ENCODE data around the gene FAM193A. TPM values are rescaled to one million over a fixed set of nuclear protein-coding genes. Genes with fewer than 3 reads are reported as not detected.

Gene FAM193A
- polyA plus RNA-seq, 1 donor (not counting 4 experiments of a cell fraction or from before 2014, with no cell fraction given): 3.6 TPM

DNA sequence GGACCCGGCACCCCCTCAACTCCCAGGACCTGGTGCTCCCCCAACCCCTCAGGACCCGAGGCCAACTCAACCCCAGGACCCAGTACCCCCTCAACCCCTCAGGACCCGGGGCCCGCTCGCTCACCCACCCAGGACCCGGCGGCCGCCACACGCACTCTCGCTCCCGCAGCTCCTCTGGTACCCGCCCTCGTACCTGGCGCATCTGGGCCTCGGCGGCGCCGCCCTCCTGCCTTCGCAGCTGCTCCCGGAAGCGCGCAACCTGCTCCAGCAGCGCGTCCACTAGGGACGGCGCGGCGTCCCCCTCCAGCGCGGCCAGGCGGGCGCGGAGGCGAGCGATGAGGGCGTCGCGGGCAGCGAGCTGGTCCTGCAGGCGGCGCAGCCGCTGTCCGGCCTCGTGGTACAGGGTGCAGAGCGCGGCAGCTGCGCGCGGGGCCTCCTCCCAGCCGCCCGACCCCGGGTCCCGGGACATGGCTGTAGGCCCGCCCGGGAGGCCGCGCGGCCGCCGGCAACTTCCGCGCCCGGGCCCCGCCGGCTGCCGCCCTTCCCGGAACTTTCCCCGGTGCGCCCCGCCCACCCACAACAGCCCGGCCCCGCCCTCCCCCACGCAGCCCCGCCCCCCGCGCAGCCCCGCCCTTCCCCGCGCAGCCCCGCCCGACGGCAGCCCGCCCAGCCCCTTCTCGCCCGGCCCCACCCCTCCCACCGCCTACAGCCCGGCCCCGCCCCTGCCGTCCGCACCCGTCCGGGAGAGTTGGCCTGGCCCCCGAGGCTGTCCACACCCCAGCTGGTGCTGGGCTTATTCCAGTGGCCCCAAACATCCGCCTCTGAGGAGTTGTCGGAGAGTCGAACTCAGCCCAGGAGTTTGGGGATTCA lies 219.6 kb downstream of the FAM193A start, which contains the start of gene TNIP2:
TSS of gene TNIP2 (minus strand) at position 516 of the 870 bp plus-strand sequence. CDS start at position 469, 47 bp downstream.
- Histone ChIP-seq H3K36me3 (ENCODE audit: control insufficient read depth in 2 of 2, extremely low read depth in 1 of 2, insufficient read depth in 2 of 2, low read length in 2 of 2) (peaks cover 0 to 3% of the 10 kb centered on the region in 2 experiments), H3K9ac (ENCODE audit: control insufficient read depth, extremely low read depth, insufficient read depth, low read length) (peak within 1 kb of the TSS; percentile 75), H3K4me3 (ENCODE audit: control insufficient read depth in 2 of 3, extremely low read depth in 1 of 3, insufficient read depth in 2 of 3, low read depth in 1 of 3, low read length in 3 of 3) (peak within 1 kb of the TSS; percentile 65 to 76 (median 74)), H3K9me3 (ENCODE audit: control insufficient read depth, low read depth, low read length) (no peaks in the 10 kb centered on the region), H3K27ac (ENCODE audit: control insufficient read depth, insufficient read depth, low read length) (peak within 1 kb of the TSS; percentile 54), H3K4me2 (ENCODE audit: control insufficient read depth, extremely low read depth, insufficient read depth, low read depth, low read length) (peak within 1 kb of the TSS; percentile 91), H3K27me3 (ENCODE audit: control insufficient read depth, extremely low read depth, insufficient read depth, low read length) (no peaks in the 10 kb centered on the region), H3K9me1 (ENCODE audit: control insufficient read depth, extremely low read depth, insufficient read depth, low read length) (no peaks in the 10 kb centered on the region), H3K79me2 (ENCODE audit: control insufficient read depth, insufficient read depth, low read length) (peaks cover 17% of the 10 kb centered on the region), H4K20me1 (ENCODE audit: control insufficient read depth, extremely low read depth, insufficient read depth, low read length) (no peaks in the 10 kb centered on the region), H2AFZ (ENCODE audit: control insufficient read depth, low read length) (peak within 1 kb of the TSS; percentile 50), H3K4me1 (ENCODE audit: control insufficient read depth, extremely low read depth, insufficient read depth, low read length) (peaks cover 14% of the 10 kb centered on the region)
- dilution Hi-C loops (cut with MboI; ENCODE audit: extremely low pct_ligation_motif_present, low sequenced_read_pairs): no loop called here
- DNase-seq (ENCODE audit: low read depth, low spot score) (peak; percentile 60), FAIRE-seq (no peak)
- TF ChIP-seq, protein P1, sequence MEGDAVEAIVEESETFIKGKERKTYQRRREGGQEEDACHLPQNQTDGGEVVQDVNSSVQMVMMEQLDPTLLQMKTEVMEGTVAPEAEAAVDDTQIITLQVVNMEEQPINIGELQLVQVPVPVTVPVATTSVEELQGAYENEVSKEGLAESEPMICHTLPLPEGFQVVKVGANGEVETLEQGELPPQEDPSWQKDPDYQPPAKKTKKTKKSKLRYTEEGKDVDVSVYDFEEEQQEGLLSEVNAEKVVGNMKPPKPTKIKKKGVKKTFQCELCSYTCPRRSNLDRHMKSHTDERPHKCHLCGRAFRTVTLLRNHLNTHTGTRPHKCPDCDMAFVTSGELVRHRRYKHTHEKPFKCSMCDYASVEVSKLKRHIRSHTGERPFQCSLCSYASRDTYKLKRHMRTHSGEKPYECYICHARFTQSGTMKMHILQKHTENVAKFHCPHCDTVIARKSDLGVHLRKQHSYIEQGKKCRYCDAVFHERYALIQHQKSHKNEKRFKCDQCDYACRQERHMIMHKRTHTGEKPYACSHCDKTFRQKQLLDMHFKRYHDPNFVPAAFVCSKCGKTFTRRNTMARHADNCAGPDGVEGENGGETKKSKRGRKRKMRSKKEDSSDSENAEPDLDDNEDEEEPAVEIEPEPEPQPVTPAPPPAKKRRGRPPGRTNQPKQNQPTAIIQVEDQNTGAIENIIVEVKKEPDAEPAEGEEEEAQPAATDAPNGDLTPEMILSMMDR (optimal IDR thresholded peaks at IDR 0.05 in 1 of 3, IDR thresholded peaks at IDR 0.05 in 1 of 3, conservative IDR thresholded peaks at IDR 0.05 in 1 of 3; ENCODE audit: extremely low read depth in 1 of 3, insufficient read depth in 2 of 3, low read length in 3 of 3): peak in 2 of 3 experiments; percentile 18 to 42
- TF ChIP-seq EZH2 (IDR thresholded peaks at IDR 0.05; ENCODE audit: low read length): no peak

DNA sequence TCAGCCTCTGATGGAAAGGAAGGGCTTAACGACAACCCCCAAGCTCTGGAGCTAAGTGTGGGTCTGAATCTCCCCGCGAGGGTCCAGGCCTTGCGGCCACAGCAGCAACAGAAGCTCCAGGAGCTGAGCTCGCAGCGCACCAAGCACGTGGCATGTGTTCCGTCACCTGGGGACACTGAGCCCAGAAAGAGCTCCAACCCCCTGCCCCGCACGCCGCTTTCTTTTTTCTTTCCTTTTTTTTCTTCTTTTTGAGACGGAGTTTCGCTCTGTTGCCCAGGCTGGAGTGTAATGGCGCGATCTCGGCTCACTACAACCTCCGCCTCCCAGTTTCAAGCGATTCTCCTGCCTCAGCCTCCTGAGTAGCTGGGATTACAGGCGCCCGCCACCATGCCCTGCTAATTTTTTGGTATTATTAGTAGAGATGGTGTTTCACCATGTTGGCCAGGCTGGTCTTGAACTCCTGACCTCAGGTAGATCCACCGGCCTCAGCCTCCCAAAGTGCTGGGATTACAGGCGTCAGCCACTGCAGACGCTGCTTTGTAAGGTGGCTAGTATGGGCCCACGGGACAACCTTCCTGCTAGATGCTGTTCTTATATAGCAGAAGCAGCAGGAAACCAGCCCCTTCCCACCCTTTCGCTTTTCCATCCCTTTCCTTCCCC lies 220.4 kb downstream of the FAM193A start:
- peaks cover 14% of the 10 kb centered on the region for H3K4me1 ChIP-seq (ENCODE audit: control insufficient read depth, extremely low read depth, insufficient read depth, low read length)
- no peaks in the 10 kb centered on the region for H4K20me1 ChIP-seq (ENCODE audit: control insufficient read depth, extremely low read depth, insufficient read depth, low read length)
- H3K4me3 ChIP-seq (ENCODE audit: control insufficient read depth in 2 of 3, extremely low read depth in 1 of 3, insufficient read depth in 2 of 3, low read depth in 1 of 3, low read length in 3 of 3): no peak overlapping the region
- no peak for FAIRE-seq
- peak overlapping the region; percentile 49 for H3K4me2 ChIP-seq (ENCODE audit: control insufficient read depth, extremely low read depth, insufficient read depth, low read depth, low read length)
- H2AFZ ChIP-seq (ENCODE audit: control insufficient read depth, low read length): peak overlapping the region; percentile 29
- no peaks in the 10 kb centered on the region for H3K27me3 ChIP-seq (ENCODE audit: control insufficient read depth, extremely low read depth, insufficient read depth, low read length)
- no peaks in the 10 kb centered on the region for H3K9me3 ChIP-seq (ENCODE audit: control insufficient read depth, low read depth, low read length)
- dilution Hi-C loops (cut with MboI; ENCODE audit: extremely low pct_ligation_motif_present, low sequenced_read_pairs): no loop called here
- H3K79me2 ChIP-seq (ENCODE audit: control insufficient read depth, insufficient read depth, low read length): peaks cover 16% of the 10 kb centered on the region
- no peak for DNase-seq (ENCODE audit: low read depth, low spot score)
- peaks cover 0 to 3% of the 10 kb centered on the region in 2 experiments for H3K36me3 ChIP-seq (ENCODE audit: control insufficient read depth in 2 of 2, extremely low read depth in 1 of 2, insufficient read depth in 2 of 2, low read length in 2 of 2)
- peak overlapping the region; percentile 35 for H3K9ac ChIP-seq (ENCODE audit: control insufficient read depth, extremely low read depth, insufficient read depth, low read length)
- H3K27ac ChIP-seq (ENCODE audit: control insufficient read depth, insufficient read depth, low read length): peak overlapping the region; percentile 10
- no peaks in the 10 kb centered on the region for H3K9me1 ChIP-seq (ENCODE audit: control insufficient read depth, extremely low read depth, insufficient read depth, low read length)
- no peak for TF ChIP-seq EZH2 (IDR thresholded peaks at IDR 0.05; ENCODE audit: low read length)
- TF ChIP-seq, protein P1 (optimal IDR thresholded peaks at IDR 0.05 in 1 of 3, IDR thresholded peaks at IDR 0.05 in 1 of 3, conservative IDR thresholded peaks at IDR 0.05 in 1 of 3; ENCODE audit: extremely low read depth in 1 of 3, insufficient read depth in 2 of 3, low read length in 3 of 3): no peak
